Measurements from ENCODE around the gene HOGA1. TPM values are rescaled to one million over a fixed set of nuclear protein-coding genes. Genes with fewer than 3 reads are reported as not detected.

HOGA1 gene
- 0.29 TPM for polyA plus RNA-seq (2012; ENCODE audit: insufficient read length, low read depth)

DNA sequence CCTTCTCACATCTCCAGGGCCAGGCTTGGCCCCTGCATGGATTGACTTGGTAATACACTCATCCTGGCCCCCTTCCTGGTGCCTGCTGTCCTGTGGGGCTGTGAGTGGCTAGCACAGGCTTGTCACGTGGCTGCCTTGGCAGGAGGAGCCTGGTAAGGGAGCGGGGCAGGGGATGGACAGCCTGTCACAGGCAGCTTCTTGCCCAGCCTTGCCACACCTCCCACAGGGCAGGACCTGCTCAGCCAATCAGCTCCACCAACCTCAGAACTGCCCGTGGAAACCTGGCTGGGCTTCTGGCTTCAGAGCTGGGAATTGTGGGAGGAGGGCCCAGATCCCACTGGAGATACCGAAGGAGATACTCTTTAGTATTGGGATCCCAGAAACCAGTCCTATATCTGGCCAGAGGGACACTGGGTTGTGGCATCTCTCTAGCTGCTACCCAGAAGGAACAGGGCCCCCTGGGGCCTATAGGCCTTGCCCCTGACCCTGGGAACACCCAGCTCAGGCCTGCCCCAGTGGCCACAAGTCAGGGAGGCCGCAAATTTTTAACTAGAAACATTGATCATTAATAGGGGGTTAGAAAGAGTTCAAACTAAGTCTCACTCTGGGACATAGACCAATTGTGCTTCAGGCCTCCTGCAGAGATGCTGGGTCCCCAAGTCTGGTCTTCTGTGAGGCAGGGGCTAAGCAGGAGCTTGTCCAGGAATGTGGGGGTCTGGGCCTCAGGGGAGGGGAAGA is at the start of gene HOGA1:
Gene HOGA1 (plus strand): TSS at position 330 of the 738 bp plus-strand sequence. CDS start 315 bp downstream, at position 645.
- TF ChIP-seq TAF1 (IDR thresholded peaks at IDR 0.05; ENCODE audit: borderline replicate concordance, insufficient read depth, low read length) (no peak), POLR2AphosphoS5 (IDR thresholded peaks at IDR 0.05; ENCODE audit: low read depth, low read length) (no peak), SIN3A (IDR thresholded peaks at IDR 0.05; ENCODE audit: borderline replicate concordance, insufficient read depth, low read length) (no peak), FOXP2 (optimal IDR thresholded peaks at IDR 0.05; ENCODE audit: borderline replicate concordance, extremely low read depth, extremely low read length, insufficient read depth) (no peak), REST (IDR thresholded peaks at IDR 0.05; ENCODE audit: insufficient read depth in 1 of 2, low read depth in 2 of 2, low read length in 2 of 2) (no peak)

GRCh38 chr10:97534746-97535367 is 49.3 kb upstream of the HOGA1 start:
- TF ChIP-seq POLR2AphosphoS5 (IDR thresholded peaks at IDR 0.05; ENCODE audit: low read depth, low read length) (no peak), REST (IDR thresholded peaks at IDR 0.05; ENCODE audit: insufficient read depth in 1 of 2, low read depth in 2 of 2, low read length in 2 of 2) (no peak), TAF1 (IDR thresholded peaks at IDR 0.05; ENCODE audit: borderline replicate concordance, insufficient read depth, low read length) (no peak), FOXP2 (optimal IDR thresholded peaks at IDR 0.05; ENCODE audit: borderline replicate concordance, extremely low read depth, extremely low read length, insufficient read depth) (no peak), SIN3A (IDR thresholded peaks at IDR 0.05; ENCODE audit: borderline replicate concordance, insufficient read depth, low read length) (no peak)

- TF ChIP-seq POLR2AphosphoS5 (IDR thresholded peaks at IDR 0.05; ENCODE audit: low read depth, low read length) (no peak), REST (IDR thresholded peaks at IDR 0.05; ENCODE audit: insufficient read depth in 1 of 2, low read depth in 2 of 2, low read length in 2 of 2) (no peak), SIN3A (IDR thresholded peaks at IDR 0.05; ENCODE audit: borderline replicate concordance, insufficient read depth, low read length) (no peak), FOXP2 (optimal IDR thresholded peaks at IDR 0.05; ENCODE audit: borderline replicate concordance, extremely low read depth, extremely low read length, insufficient read depth) (no peak), TAF1 (IDR thresholded peaks at IDR 0.05; ENCODE audit: borderline replicate concordance, insufficient read depth, low read length) (no peak)
These were observed 46.9 kb upstream of the HOGA1 start for GRCh38 chr10:97537186-97537869.

GRCh38 chr10:97538411-97538810 is 45.8 kb upstream of the HOGA1 start:
- no peak for TF ChIP-seq POLR2AphosphoS5 (IDR thresholded peaks at IDR 0.05; ENCODE audit: low read depth, low read length)
- no peak for TF ChIP-seq REST (IDR thresholded peaks at IDR 0.05; ENCODE audit: insufficient read depth in 1 of 2, low read depth in 2 of 2, low read length in 2 of 2)
- no peak for TF ChIP-seq FOXP2 (optimal IDR thresholded peaks at IDR 0.05; ENCODE audit: borderline replicate concordance, extremely low read depth, extremely low read length, insufficient read depth)
- no peak for TF ChIP-seq SIN3A (IDR thresholded peaks at IDR 0.05; ENCODE audit: borderline replicate concordance, insufficient read depth, low read length)
- no peak for TF ChIP-seq TAF1 (IDR thresholded peaks at IDR 0.05; ENCODE audit: borderline replicate concordance, insufficient read depth, low read length)

Measured in PFSK-1 (cell line).